Caco-2 (cell line): Measurements from ENCODE around the gene KCNH2. TPM values are rescaled to one million over a fixed set of nuclear protein-coding genes. Genes with fewer than 3 reads are reported as not detected.

Source experiments
- BruUV-seq: library from RNA; stranded (reverse); fragments of 400-500 nt; replicated peaks from 2 replicates; lab custom pipeline; 2021; lab: Mats Ljungman, UMichigan
- CTCF ChIA-PET: fragments of 300-600 bp; sonication (Branson Sonifier 250); formaldehyde crosslinking; loops from one replicate; lab custom pipeline; 2022; ENCODE audit warnings: antibody characterized with exemption; lab: Charles Lee
- POLR2A ChIA-PET: fragments of 300-600 bp; sonication (Branson Sonifier 250); formaldehyde crosslinking; loops from one replicate; lab custom pipeline; 2022; ENCODE audit warnings: antibody characterized with exemption; lab: Charles Lee
- DNase-seq, 2 experiments: peaks; one replicate each; pipeline versions ENCODE4 v3.0.0 to v3.0.0-alpha.2; 2020 to 2022
- H3K27me3 ChIP-seq: replicated peaks from 2 replicates; pipeline ENCODE4 v1.6.0; 2011; ENCODE audit warnings: low read length; ENCODE audit not compliant: control insufficient read depth, insufficient read depth
- H3K36me3 ChIP-seq: 2 replicates; pipeline ENCODE4 v1.5.1; 2011; ENCODE audit warnings: low read length; ENCODE audit not compliant: control insufficient read depth, insufficient read depth
- H3K4me1 ChIP-seq: fragments of 250-450 bp; sonication (Bioruptor Pico); 2 replicates; pipeline ENCODE4 v1.5.1; 2020; ENCODE audit warnings: mild to moderate bottlenecking
- H3K4me3 ChIP-seq: 2 replicates; pipeline ENCODE4 v1.5.1; 2011; ENCODE audit warnings: low read depth, mild to moderate bottlenecking, control low read depth, low read length
- H3K9me3 ChIP-seq: fragments of 250-450 bp; sonication (Bioruptor Pico); 2 replicates; pipeline ENCODE4 v1.5.1; 2020; ENCODE audit warnings: mild to moderate bottlenecking, moderate library complexity
- H3K27ac Mint-ChIP-seq: one replicate; pipeline ENCODE4 v1.8.0; 2022; ENCODE audit warnings: mixed read lengths; ENCODE audit not compliant: unreplicated experiment
- H3K27me3 Mint-ChIP-seq: one replicate; pipeline ENCODE4 v1.8.0; 2022; ENCODE audit warnings: mixed read lengths; ENCODE audit not compliant: insufficient read depth, unreplicated experiment
- H3K36me3 Mint-ChIP-seq: one replicate; pipeline ENCODE4 v1.8.0; 2022; ENCODE audit warnings: mild to moderate bottlenecking, mixed read lengths; ENCODE audit not compliant: insufficient read depth, unreplicated experiment
- H3K4me1 Mint-ChIP-seq: one replicate; pipeline ENCODE4 v1.8.0; 2022; ENCODE audit warnings: low read depth, mixed read lengths; ENCODE audit not compliant: unreplicated experiment
- H3K4me3 Mint-ChIP-seq: one replicate; pipeline ENCODE4 v1.8.0; 2022; ENCODE audit warnings: mild to moderate bottlenecking, moderate library complexity, mixed read lengths; ENCODE audit not compliant: unreplicated experiment
- H3K9me3 Mint-ChIP-seq: one replicate; pipeline ENCODE4 v1.8.0; 2022; ENCODE audit warnings: mixed read lengths; ENCODE audit not compliant: unreplicated experiment
- intact Hi-C: fragments of 100-400 bp; cut with micrococcal nuclease; formaldehyde crosslinking; loops from one replicate; pipeline ENCODE4 v1.10.0; 2022; ENCODE audit not compliant: unreplicated experiment
- total RNA-seq: library from RNA; stranded (reverse); gene quantifications from 2 replicates; pipeline ENCODE4 v1.2.3, GENCODE V29; 2022
- TF ChIP-seq, protein P1 (sequence below), 2 experiments: fragments of 200-600 bp in 1 of 2; IDR thresholded peaks; 1 replicate in 1 of 2; 2 replicates in 1 of 2; pipeline versions ENCODE4 v1.5.1 to v1.8.0; 2011 to 2022; ENCODE audit warnings: antibody characterized with exemption in 1 of 2, control low read depth in 1 of 2, inconsistent platforms in 1 of 2, low read depth in 1 of 2, low read length in 1 of 2, mild to moderate bottlenecking in 1 of 2, moderate library complexity in 1 of 2; ENCODE audit not compliant: insufficient read depth in 1 of 2, severe bottlenecking in 1 of 2, unreplicated experiment in 1 of 2

KCNH2 gene
- total RNA-seq, 1 experiment from 2014 or later, result 0.66 TPM

- H3K27me3 Mint-ChIP-seq, result peaks cover 13% of the 10 kb centered on the region
- H3K4me1 ChIP-seq, result 0 out of 2 replicates have a peak, but pooled peaks cover 4% of the 10 kb centered on the region
- H3K4me3 ChIP-seq, result no peak overlapping the region
- TF ChIP-seq, protein P1, sequence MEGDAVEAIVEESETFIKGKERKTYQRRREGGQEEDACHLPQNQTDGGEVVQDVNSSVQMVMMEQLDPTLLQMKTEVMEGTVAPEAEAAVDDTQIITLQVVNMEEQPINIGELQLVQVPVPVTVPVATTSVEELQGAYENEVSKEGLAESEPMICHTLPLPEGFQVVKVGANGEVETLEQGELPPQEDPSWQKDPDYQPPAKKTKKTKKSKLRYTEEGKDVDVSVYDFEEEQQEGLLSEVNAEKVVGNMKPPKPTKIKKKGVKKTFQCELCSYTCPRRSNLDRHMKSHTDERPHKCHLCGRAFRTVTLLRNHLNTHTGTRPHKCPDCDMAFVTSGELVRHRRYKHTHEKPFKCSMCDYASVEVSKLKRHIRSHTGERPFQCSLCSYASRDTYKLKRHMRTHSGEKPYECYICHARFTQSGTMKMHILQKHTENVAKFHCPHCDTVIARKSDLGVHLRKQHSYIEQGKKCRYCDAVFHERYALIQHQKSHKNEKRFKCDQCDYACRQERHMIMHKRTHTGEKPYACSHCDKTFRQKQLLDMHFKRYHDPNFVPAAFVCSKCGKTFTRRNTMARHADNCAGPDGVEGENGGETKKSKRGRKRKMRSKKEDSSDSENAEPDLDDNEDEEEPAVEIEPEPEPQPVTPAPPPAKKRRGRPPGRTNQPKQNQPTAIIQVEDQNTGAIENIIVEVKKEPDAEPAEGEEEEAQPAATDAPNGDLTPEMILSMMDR (IDR thresholded peaks at IDR 0.05; ENCODE audit: insufficient read depth in 1 of 2, low read depth in 1 of 2, low read length in 1 of 2, severe bottlenecking in 1 of 2, unreplicated experiment in 1 of 2), result no peak
- no peaks in the 10 kb centered on the region for H3K36me3 Mint-ChIP-seq
- intact Hi-C loops, result no loop called here
- H3K27me3 ChIP-seq, result no peaks in the 10 kb centered on the region; the same call in 1 of the 2 replicates
- H3K4me1 Mint-ChIP-seq, result no peaks in the 10 kb centered on the region
- H3K9me3 ChIP-seq, result no peaks in the 10 kb centered on the region
- ChIA-PET POLR2A (no interaction called here), CTCF (interaction anchor here (1.1 kb wide), 1 partner anchor 157 kb away, joined by 3 read pairs; no protein-coding TSS in a partner anchor)
- H3K27ac Mint-ChIP-seq, result no peak overlapping the region
- no peaks in the 10 kb centered on the region for H3K36me3 ChIP-seq
- H3K9me3 Mint-ChIP-seq, result no peaks in the 10 kb centered on the region
- H3K4me3 Mint-ChIP-seq, result no peak overlapping the region
- no peak for DNase-seq
- BruUV-seq, result no TSS peak
Observed at GRCh38 chr7:150941351-150942000, 36.6 kb downstream of the KCNH2 start.

DNA sequence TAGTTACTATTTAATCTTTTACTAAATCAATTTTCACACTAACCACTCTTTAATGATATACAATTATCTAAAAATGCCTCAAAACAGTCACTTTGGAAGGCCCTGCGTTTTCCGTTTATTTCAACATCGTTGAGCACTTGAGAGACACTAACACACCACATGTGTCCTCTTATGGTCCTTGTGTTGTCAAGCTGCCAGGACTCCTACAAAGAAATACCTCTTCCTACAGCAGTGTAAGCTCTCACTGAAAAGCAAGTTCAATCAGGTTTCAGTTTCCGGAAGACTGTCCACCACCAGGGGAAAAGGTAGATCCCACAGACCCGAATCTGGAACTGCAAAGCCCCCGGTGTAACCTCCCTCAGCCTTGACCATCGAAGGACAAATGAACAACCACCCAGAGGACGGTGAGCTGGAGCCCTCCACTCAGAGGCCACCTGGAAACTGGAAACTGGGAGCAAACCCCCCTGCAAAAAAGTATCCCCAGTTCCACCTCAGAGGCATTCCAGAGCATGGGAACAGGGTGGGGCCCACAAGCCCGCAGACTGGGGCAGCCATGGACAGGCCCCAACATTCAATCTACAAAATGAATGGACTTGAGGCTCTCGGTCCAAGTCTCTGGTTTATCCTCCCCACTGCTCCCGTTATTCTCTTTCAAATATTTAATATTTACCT is 37.6 kb downstream of the KCNH2 start:
- Histone ChIP-seq H3K9me3 (no peaks in the 10 kb centered on the region), H3K36me3 (no peaks in the 10 kb centered on the region), H3K4me1 (0 out of 2 replicates have a peak, but pooled peaks cover 4% of the 10 kb centered on the region), H3K4me3 (no peak overlapping the region), H3K27me3 (no peaks in the 10 kb centered on the region; the same call in 1 of the 2 replicates)
- ChIA-PET POLR2A (no interaction called here), CTCF (no interaction called here)
- TF ChIP-seq, protein P1 (IDR thresholded peaks at IDR 0.05; ENCODE audit: insufficient read depth in 1 of 2, low read depth in 1 of 2, low read length in 1 of 2, severe bottlenecking in 1 of 2, unreplicated experiment in 1 of 2), result no peak
- no peak overlapping the region for H3K27ac Mint-ChIP-seq
- no peaks in the 10 kb centered on the region for H3K36me3 Mint-ChIP-seq
- DNase-seq, result no peak
- no TSS peak for BruUV-seq
- H3K9me3 Mint-ChIP-seq, result no peaks in the 10 kb centered on the region
- H3K4me3 Mint-ChIP-seq, result no peak overlapping the region
- peaks cover 19% of the 10 kb centered on the region for H3K27me3 Mint-ChIP-seq
- H3K4me1 Mint-ChIP-seq, result no peaks in the 10 kb centered on the region
- intact Hi-C loops, result no loop called here

GRCh38 chr7:150939466-150939865 is 38.7 kb downstream of the KCNH2 start:
- CTCF ChIA-PET, result interaction anchor here (0.7 kb wide), 1 partner anchor 26 kb away, joined by 3 read pairs; no protein-coding TSS in a partner anchor
- Histone ChIP-seq H3K36me3 (no peaks in the 10 kb centered on the region), H3K4me3 (no peak overlapping the region), H3K9me3 (no peaks in the 10 kb centered on the region), H3K4me1 (no peaks in the 10 kb centered on the region), H3K27me3 (no peaks in the 10 kb centered on the region; the same call in 1 of the 2 replicates)
- Mint-ChIP-seq H3K27me3 (peaks cover 22% of the 10 kb centered on the region), H3K27ac (no peak overlapping the region), H3K36me3 (no peaks in the 10 kb centered on the region), H3K4me3 (no peak overlapping the region), H3K9me3 (no peaks in the 10 kb centered on the region), H3K4me1 (no peaks in the 10 kb centered on the region)
- TF ChIP-seq, protein P1 (IDR thresholded peaks at IDR 0.05; ENCODE audit: insufficient read depth in 1 of 2, low read depth in 1 of 2, low read length in 1 of 2, severe bottlenecking in 1 of 2, unreplicated experiment in 1 of 2), result no peak
- intact Hi-C loops, result no loop called here
- BruUV-seq, result no TSS peak
- no peak for DNase-seq
- POLR2A ChIA-PET, result no interaction called here
